HCT116 (cell line): ENCODE measurements around the gene ZNF521.

ENCODE experiments used
- CBX3 ChIP-seq: IDR thresholded peaks from 2 replicates; pipeline ENCODE4 v1.6.1; 2012; ENCODE audit warnings: low read depth
- CEBPB ChIP-seq: IDR thresholded peaks from 2 replicates; pipeline ENCODE4 v1.6.1; 2012; ENCODE audit warnings: low read depth
- EGR1 ChIP-seq: IDR thresholded peaks from 2 replicates; pipeline ENCODE4 v1.6.1; 2012; ENCODE audit warnings: low read depth
- EZH2 ChIP-seq: fragments of 200-600 bp; sonication (generic); IDR thresholded peaks from 2 replicates; pipeline ENCODE4 v1.6.1; 2017; ENCODE audit warnings: antibody characterized with exemption, mixed run types
- JUND ChIP-seq: IDR thresholded peaks from 2 replicates; pipeline ENCODE4 v1.6.1; 2012
- POLR2A ChIP-seq: IDR thresholded peaks from 2 replicates; pipeline ENCODE4 v1.7.0; 2011; ENCODE audit warnings: borderline replicate concordance; ENCODE audit not compliant: insufficient read depth, insufficient read length; ENCODE audit errors: extremely low read depth
- POLR2AphosphoS5 ChIP-seq: IDR thresholded peaks from 2 replicates; pipeline ENCODE4 v1.6.1; 2011; ENCODE audit warnings: mild to moderate bottlenecking, low read depth, low read length, moderate library complexity
- RAD21 ChIP-seq: IDR thresholded peaks from 2 replicates; pipeline ENCODE4 v1.6.1; 2012; ENCODE audit warnings: low read depth, mild to moderate bottlenecking
- SP1 ChIP-seq: IDR thresholded peaks from 2 replicates; pipeline ENCODE4 v1.6.1; 2012; ENCODE audit warnings: low read depth
- YY1 ChIP-seq: IDR thresholded peaks from 2 replicates; pipeline ENCODE4 v1.6.1; 2011; ENCODE audit warnings: low read length, low read depth, moderate library complexity, mild to moderate bottlenecking; ENCODE audit not compliant: insufficient replicate concordance; ENCODE audit errors: extremely low read depth
- ZFX ChIP-seq: fragments of 450-650 bp; IDR thresholded peaks from 2 replicates; pipeline ENCODE4 v1.6.1; 2017
- TF ChIP-seq, protein P1 (sequence below), 3 experiments: fragments of 200-600 bp in 1 of 3; sonication (generic) in 1 of 3; IDR thresholded peaks in 2 of 3; conservative IDR thresholded peaks in 1 of 3; 2 replicates each; pipeline ENCODE4 v1.5.1; 2012 to 2017; ENCODE audit warnings: low read depth in 2 of 3, low read length in 2 of 3, antibody characterized with exemption in 1 of 3, borderline replicate concordance in 1 of 3, control low read depth in 1 of 3, mild to moderate bottlenecking in 1 of 3, mixed read lengths in 1 of 3, mixed run types in 1 of 3, moderate library complexity in 1 of 3; ENCODE audit not compliant: insufficient read depth in 1 of 3
- TF ChIP-seq, protein P2 (sequence below): IDR thresholded peaks from 2 replicates; pipeline ENCODE4 v1.6.1; 2011; ENCODE audit warnings: mild to moderate bottlenecking, low read length, moderate library complexity; ENCODE audit not compliant: insufficient replicate concordance; ENCODE audit errors: extremely low read depth
- TF ChIP-seq, protein P3 (sequence below): IDR thresholded peaks from 2 replicates; pipeline ENCODE4 v1.6.1; 2012; ENCODE audit warnings: low read depth

DNA sequence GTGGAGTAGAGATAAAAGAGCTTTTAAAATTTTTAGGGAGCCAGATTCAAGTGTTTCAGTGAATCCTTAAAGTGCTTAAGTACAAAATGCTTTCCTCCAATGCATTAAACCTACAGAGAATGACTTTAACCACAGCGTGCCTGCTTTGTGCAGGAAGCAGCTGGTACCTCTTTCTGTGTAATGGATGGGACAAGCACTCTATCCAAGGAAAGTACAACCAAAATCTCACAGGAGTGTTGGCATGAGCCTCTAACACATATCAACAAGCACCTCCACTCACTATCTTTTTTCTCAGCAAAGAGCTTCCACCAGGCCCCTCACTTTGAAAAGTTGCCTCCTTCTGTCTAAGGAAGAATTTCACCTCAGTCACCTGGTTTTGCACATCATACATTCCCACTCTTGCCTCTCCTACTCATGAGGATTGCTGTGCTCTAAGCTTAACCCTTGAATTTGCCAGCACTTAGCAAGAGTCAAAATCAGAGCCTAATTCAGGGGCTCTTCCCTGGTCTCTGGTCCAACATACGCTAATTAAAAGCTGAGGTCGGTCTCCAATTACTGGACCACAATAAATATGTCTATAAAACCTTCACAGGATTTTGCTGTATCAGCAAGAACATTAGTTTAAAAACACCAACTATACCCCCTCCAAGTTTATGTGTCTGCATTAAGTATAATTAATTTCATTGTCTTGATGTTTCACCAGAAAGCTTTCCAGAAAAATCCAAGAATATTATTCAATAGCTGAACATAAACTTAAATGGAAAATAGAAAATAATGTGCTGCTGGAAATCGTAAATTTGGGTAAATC lies 68.9 kb downstream of the ZNF521 start:
- TF ChIP-seq CBX3: no peak
- TF ChIP-seq, protein P1, sequence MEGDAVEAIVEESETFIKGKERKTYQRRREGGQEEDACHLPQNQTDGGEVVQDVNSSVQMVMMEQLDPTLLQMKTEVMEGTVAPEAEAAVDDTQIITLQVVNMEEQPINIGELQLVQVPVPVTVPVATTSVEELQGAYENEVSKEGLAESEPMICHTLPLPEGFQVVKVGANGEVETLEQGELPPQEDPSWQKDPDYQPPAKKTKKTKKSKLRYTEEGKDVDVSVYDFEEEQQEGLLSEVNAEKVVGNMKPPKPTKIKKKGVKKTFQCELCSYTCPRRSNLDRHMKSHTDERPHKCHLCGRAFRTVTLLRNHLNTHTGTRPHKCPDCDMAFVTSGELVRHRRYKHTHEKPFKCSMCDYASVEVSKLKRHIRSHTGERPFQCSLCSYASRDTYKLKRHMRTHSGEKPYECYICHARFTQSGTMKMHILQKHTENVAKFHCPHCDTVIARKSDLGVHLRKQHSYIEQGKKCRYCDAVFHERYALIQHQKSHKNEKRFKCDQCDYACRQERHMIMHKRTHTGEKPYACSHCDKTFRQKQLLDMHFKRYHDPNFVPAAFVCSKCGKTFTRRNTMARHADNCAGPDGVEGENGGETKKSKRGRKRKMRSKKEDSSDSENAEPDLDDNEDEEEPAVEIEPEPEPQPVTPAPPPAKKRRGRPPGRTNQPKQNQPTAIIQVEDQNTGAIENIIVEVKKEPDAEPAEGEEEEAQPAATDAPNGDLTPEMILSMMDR (IDR thresholded peaks at IDR 0.05 in 2 of 3, conservative IDR thresholded peaks at IDR 0.05 in 1 of 3; ENCODE audit: borderline replicate concordance in 1 of 3, insufficient read depth in 1 of 3, low read depth in 2 of 3, low read length in 2 of 3): no peak
- TF ChIP-seq SP1: no peak
- TF ChIP-seq JUND: no peak
- no peak for TF ChIP-seq CEBPB
- TF ChIP-seq POLR2AphosphoS5: no peak
- no peak for TF ChIP-seq EZH2
- no peak for TF ChIP-seq EGR1
- TF ChIP-seq YY1: no peak
- TF ChIP-seq ZFX: no peak
- no peak for TF ChIP-seq POLR2A
- no peak for TF ChIP-seq RAD21
- TF ChIP-seq, protein P2, sequence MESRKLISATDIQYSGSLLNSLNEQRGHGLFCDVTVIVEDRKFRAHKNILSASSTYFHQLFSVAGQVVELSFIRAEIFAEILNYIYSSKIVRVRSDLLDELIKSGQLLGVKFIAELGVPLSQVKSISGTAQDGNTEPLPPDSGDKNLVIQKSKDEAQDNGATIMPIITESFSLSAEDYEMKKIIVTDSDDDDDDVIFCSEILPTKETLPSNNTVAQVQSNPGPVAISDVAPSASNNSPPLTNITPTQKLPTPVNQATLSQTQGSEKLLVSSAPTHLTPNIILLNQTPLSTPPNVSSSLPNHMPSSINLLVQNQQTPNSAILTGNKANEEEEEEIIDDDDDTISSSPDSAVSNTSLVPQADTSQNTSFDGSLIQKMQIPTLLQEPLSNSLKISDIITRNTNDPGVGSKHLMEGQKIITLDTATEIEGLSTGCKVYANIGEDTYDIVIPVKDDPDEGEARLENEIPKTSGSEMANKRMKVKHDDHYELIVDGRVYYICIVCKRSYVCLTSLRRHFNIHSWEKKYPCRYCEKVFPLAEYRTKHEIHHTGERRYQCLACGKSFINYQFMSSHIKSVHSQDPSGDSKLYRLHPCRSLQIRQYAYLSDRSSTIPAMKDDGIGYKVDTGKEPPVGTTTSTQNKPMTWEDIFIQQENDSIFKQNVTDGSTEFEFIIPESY: no peak
- TF ChIP-seq, protein P3, sequence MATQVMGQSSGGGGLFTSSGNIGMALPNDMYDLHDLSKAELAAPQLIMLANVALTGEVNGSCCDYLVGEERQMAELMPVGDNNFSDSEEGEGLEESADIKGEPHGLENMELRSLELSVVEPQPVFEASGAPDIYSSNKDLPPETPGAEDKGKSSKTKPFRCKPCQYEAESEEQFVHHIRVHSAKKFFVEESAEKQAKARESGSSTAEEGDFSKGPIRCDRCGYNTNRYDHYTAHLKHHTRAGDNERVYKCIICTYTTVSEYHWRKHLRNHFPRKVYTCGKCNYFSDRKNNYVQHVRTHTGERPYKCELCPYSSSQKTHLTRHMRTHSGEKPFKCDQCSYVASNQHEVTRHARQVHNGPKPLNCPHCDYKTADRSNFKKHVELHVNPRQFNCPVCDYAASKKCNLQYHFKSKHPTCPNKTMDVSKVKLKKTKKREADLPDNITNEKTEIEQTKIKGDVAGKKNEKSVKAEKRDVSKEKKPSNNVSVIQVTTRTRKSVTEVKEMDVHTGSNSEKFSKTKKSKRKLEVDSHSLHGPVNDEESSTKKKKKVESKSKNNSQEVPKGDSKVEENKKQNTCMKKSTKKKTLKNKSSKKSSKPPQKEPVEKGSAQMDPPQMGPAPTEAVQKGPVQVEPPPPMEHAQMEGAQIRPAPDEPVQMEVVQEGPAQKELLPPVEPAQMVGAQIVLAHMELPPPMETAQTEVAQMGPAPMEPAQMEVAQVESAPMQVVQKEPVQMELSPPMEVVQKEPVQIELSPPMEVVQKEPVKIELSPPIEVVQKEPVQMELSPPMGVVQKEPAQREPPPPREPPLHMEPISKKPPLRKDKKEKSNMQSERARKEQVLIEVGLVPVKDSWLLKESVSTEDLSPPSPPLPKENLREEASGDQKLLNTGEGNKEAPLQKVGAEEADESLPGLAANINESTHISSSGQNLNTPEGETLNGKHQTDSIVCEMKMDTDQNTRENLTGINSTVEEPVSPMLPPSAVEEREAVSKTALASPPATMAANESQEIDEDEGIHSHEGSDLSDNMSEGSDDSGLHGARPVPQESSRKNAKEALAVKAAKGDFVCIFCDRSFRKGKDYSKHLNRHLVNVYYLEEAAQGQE: no peak
